HG03108 (cell line): ENCODE data around the gene CTNNA3.
"Not testable (repeated sequence)": the region's sequence is repeated elsewhere in the genome, so short reads cannot be mapped to it uniquely, and the experiment has no call there.

Experiments used
- ATAC-seq: cut with Tn5 transposase; IDR thresholded peaks from one replicate; pipeline ENCODE4 v1.9.1; 2021; ENCODE audit warnings: moderate library complexity; ENCODE audit not compliant: unreplicated experiment

The CTNNA3 gene

GRCh38 chr10:67696029-67696428 is at the start of gene CTNNA3:
Gene CTNNA3, minus strand, starts transcription at chr10:67696195.
- ATAC-seq, result no peak

GRCh38 chr10:67735430-67735829 is 39.4 kb upstream of the CTNNA3 start:
- ATAC-seq, result no peak

- no peak for ATAC-seq
These were observed 37.5 kb upstream of the CTNNA3 start for GRCh38 chr10:67733511-67733910.

GRCh38 chr10:67725567-67725966 is 29.6 kb upstream of the CTNNA3 start:
- no peak for ATAC-seq

GRCh38 chr10:67723601-67724000 is 27.6 kb upstream of the CTNNA3 start:
- no peak for ATAC-seq

- peak; percentile 54 for ATAC-seq
These were observed 26.1 kb upstream of the CTNNA3 start for GRCh38 chr10:67722113-67722512.

- ATAC-seq, result not testable (repeated sequence)
These were observed 20.5 kb upstream of the CTNNA3 start for GRCh38 chr10:67716455-67716854.

- ATAC-seq, result no peak
These were observed 9.9 kb upstream of the CTNNA3 start for GRCh38 chr10:67705921-67706320.

GRCh38 chr10:67699613-67700270 is 3.7 kb upstream of the CTNNA3 start:
- not testable (repeated sequence) for ATAC-seq

GRCh38 chr10:67698164-67698563 is 2.2 kb upstream of the CTNNA3 start:
- no peak for ATAC-seq

GRCh38 chr10:67697724-67698131 is 1.7 kb upstream of the CTNNA3 start:
- ATAC-seq, result no peak

- no peak for ATAC-seq
These were observed 684 bp upstream of the CTNNA3 start for GRCh38 chr10:67696679-67697078.

- no peak for ATAC-seq
These were observed 440 bp downstream of the CTNNA3 start for GRCh38 chr10:67695555-67695954.

- ATAC-seq, result not testable (repeated sequence)
These were observed 4.1 kb downstream of the CTNNA3 start for GRCh38 chr10:67691861-67692260.

GRCh38 chr10:67690540-67690939 is 5.5 kb downstream of the CTNNA3 start:
- not testable (repeated sequence) for ATAC-seq

- not testable (repeated sequence) for ATAC-seq
These were observed 11.9 kb downstream of the CTNNA3 start for GRCh38 chr10:67684140-67684539.

GRCh38 chr10:67678335-67678974 is 17.5 kb downstream of the CTNNA3 start:
- no peak for ATAC-seq

- no peak for ATAC-seq
These were observed 19.7 kb downstream of the CTNNA3 start for GRCh38 chr10:67676208-67676825.

GRCh38 chr10:67670401-67670800 is 25.6 kb downstream of the CTNNA3 start:
- ATAC-seq, result no peak

- ATAC-seq, result no peak
These were observed 26.0 kb downstream of the CTNNA3 start for GRCh38 chr10:67669978-67670377.

- ATAC-seq, result no peak
These were observed 27.5 kb downstream of the CTNNA3 start for GRCh38 chr10:67668448-67668847.

GRCh38 chr10:67667035-67667425 is 29.0 kb downstream of the CTNNA3 start:
- no peak for ATAC-seq
